H1 (cell line): ENCODE results near the gene MCF2L2. TPM values are rescaled to one million over a fixed set of nuclear protein-coding genes. Genes with fewer than 3 reads are reported as not detected.

Source experiments
- CTCF ChIA-PET: fragments of 300-600 bp; sonication (Branson Sonifier 250); formaldehyde crosslinking; loops from one replicate; lab custom pipeline; 2021; ENCODE audit not compliant: partially characterized antibody; lab: Charles Lee
- POLR2A ChIA-PET: fragments of 300-600 bp; sonication (Branson Sonifier 250); formaldehyde crosslinking; loops from one replicate; lab custom pipeline; 2021; ENCODE audit warnings: inconsistent platforms; ENCODE audit not compliant: partially characterized antibody; lab: Charles Lee
- DNase-seq, 2 experiments: peaks; one replicate each; pipeline versions ENCODE4 v3.0.0 to v3.0.0-alpha.2; 2010 to 2022; ENCODE audit warnings: low spot score in 2 of 2, low read depth in 1 of 2, mixed read lengths in 1 of 2
- FAIRE-seq: peaks from 2 replicates; lab custom pipeline; 2011; peaks lifted over from hg19 to GRCh38; lab: Jason Lieb, UNC
- H2AFZ ChIP-seq: 2 replicates; pipeline ENCODE4 v1.8.1; 2012; ENCODE audit warnings: low read length, inconsistent platforms
- H2AK5ac ChIP-seq: 2 replicates; pipeline ENCODE4 v1.6.1; 2013; ENCODE audit warnings: low read depth, low read length
- H2BK120ac ChIP-seq: replicated peaks from 2 replicates; pipeline ENCODE3; 2013; ENCODE audit warnings: low read depth, low read length, inconsistent platforms
- H2BK12ac ChIP-seq: 2 replicates; pipeline ENCODE4 v1.6.1; 2013; ENCODE audit warnings: low read depth, low read length
- H2BK15ac ChIP-seq: 2 replicates; pipeline ENCODE4 v1.6.1; 2013; ENCODE audit warnings: low read length
- H2BK20ac ChIP-seq: 2 replicates; pipeline ENCODE4 v1.6.1; 2013; ENCODE audit warnings: low read length
- H2BK5ac ChIP-seq: 2 replicates; pipeline ENCODE4 v1.6.1; 2013; ENCODE audit warnings: low read depth, low read length
- H3K14ac ChIP-seq: 2 replicates; pipeline ENCODE4 v1.6.1; 2013; ENCODE audit warnings: inconsistent platforms; ENCODE audit not compliant: insufficient read length
- H3K18ac ChIP-seq: 2 replicates; pipeline ENCODE4 v1.6.1; 2013; ENCODE audit warnings: low read length; ENCODE audit errors: extremely low read depth
- H3K23ac ChIP-seq: 2 replicates; pipeline ENCODE4 v1.6.1; 2013; ENCODE audit warnings: inconsistent platforms; ENCODE audit not compliant: insufficient read length
- H3K23me2 ChIP-seq: 2 replicates; pipeline ENCODE4 v1.6.1; 2013; ENCODE audit warnings: low read depth, low read length
- H3K27ac ChIP-seq: 2 replicates; pipeline ENCODE4 v1.6.1; 2011; ENCODE audit warnings: low read depth, low read length, inconsistent platforms
- H3K27me3 ChIP-seq, 4 experiments: replicated peaks in 1 of 4; 1 replicate in 1 of 4; 2 replicates in 3 of 4; pipeline versions ENCODE4 v1.6.1 to v1.8.1; 2011 to 2013; ENCODE audit warnings: low read length in 3 of 4, mild to moderate bottlenecking in 3 of 4, inconsistent platforms in 2 of 4, mixed read lengths in 2 of 4, moderate library complexity in 1 of 4; ENCODE audit not compliant: control insufficient read depth in 3 of 4, insufficient read depth in 3 of 4; ENCODE audit errors: extremely low read depth in 1 of 4
- H3K36me3 ChIP-seq, 4 experiments: 2 replicates each; pipeline versions ENCODE4 v1.6.1 to v1.8.1; 2011 to 2013; ENCODE audit warnings: mild to moderate bottlenecking in 4 of 4, low read length in 3 of 4, moderate library complexity in 2 of 4, control low read depth in 1 of 4, inconsistent platforms in 1 of 4; ENCODE audit not compliant: insufficient read depth in 4 of 4, control insufficient read depth in 2 of 4
- H3K4ac ChIP-seq: replicated peaks from 2 replicates; pipeline ENCODE3; 2013; ENCODE audit warnings: low read length, low read depth, mixed read lengths, inconsistent platforms; ENCODE audit not compliant: insufficient read length
- H3K4me1 ChIP-seq, 4 experiments: replicated peaks in 1 of 4; 1 replicate in 1 of 4; 2 replicates in 3 of 4; pipeline versions ENCODE4 v1.6.1 to v1.8.1; 2011 to 2013; ENCODE audit warnings: low read length in 3 of 4, inconsistent platforms in 2 of 4, mixed read lengths in 1 of 4; ENCODE audit not compliant: insufficient read depth in 4 of 4, control insufficient read depth in 3 of 4
- H3K4me2 ChIP-seq, 2 experiments: 2 replicates each; pipeline versions ENCODE4 v1.6.1 to v1.8.1; 2011 to 2013; ENCODE audit warnings: low read depth in 2 of 2, low read length in 2 of 2, control low read depth in 1 of 2, inconsistent platforms in 1 of 2, mild to moderate bottlenecking in 1 of 2; ENCODE audit not compliant: insufficient read depth in 1 of 2
- H3K4me3 ChIP-seq, 4 experiments: fragments of 200-600, 300-600 bp in 1 of 4; sonication (generic), shearing (Covaris generic), sonication (Bioruptor Twin) in 1 of 4; 2 replicates each; pipeline versions ENCODE4 v1.5.1 to v1.8.1; 2011 to 2016; ENCODE audit warnings: low read length in 4 of 4, low read depth in 3 of 4, control low read depth in 2 of 4, inconsistent platforms in 2 of 4, mild to moderate bottlenecking in 2 of 4, mixed read lengths in 1 of 4, moderate library complexity in 1 of 4; ENCODE audit not compliant: insufficient read depth in 2 of 4; ENCODE audit errors: extremely low read depth in 1 of 4
- H3K56ac ChIP-seq: replicated peaks from 2 replicates; pipeline ENCODE3; 2013; ENCODE audit warnings: low read depth, mild to moderate bottlenecking, mixed read lengths, low read length, inconsistent platforms; ENCODE audit not compliant: insufficient read length
- H3K79me1 ChIP-seq: 2 replicates; pipeline ENCODE4 v1.6.1; 2013; ENCODE audit warnings: low read depth, low read length, control low read depth
- H3K79me2 ChIP-seq, 2 experiments: 2 replicates each; pipeline versions ENCODE4 v1.6.1 to v1.8.1; 2012 to 2013; ENCODE audit warnings: low read length in 2 of 2, mild to moderate bottlenecking in 2 of 2, inconsistent platforms in 1 of 2; ENCODE audit not compliant: insufficient read depth in 2 of 2, control insufficient read depth in 1 of 2
- H3K9ac ChIP-seq, 4 experiments: replicated peaks in 1 of 4; 1 replicate in 1 of 4; 2 replicates in 3 of 4; pipeline versions ENCODE4 v1.6.1 to v1.8.1; 2011 to 2013; ENCODE audit warnings: low read depth in 3 of 4, low read length in 3 of 4, control low read depth in 2 of 4, mild to moderate bottlenecking in 2 of 4, moderate library complexity in 2 of 4, inconsistent platforms in 1 of 4; ENCODE audit errors: extremely low read depth in 1 of 4
- H3K9me3 ChIP-seq, 2 experiments: 2 replicates each; pipeline versions ENCODE4 v1.6.1 to v1.8.1; 2012 to 2013; ENCODE audit warnings: mild to moderate bottlenecking in 2 of 2, moderate library complexity in 2 of 2, control low read depth in 1 of 2, inconsistent platforms in 1 of 2, low read depth in 1 of 2, low read length in 1 of 2, mixed read lengths in 1 of 2; ENCODE audit not compliant: insufficient read depth in 2 of 2
- H4K20me1 ChIP-seq, 2 experiments: replicated peaks in 1 of 2; 2 replicates each; pipeline versions ENCODE3 to v1.8.1; 2011 to 2013; ENCODE audit warnings: inconsistent platforms in 2 of 2, low read length in 2 of 2, mild to moderate bottlenecking in 1 of 2; ENCODE audit not compliant: insufficient read depth in 2 of 2, control insufficient read depth in 1 of 2
- H4K5ac ChIP-seq: 2 replicates; pipeline ENCODE4 v1.6.1; 2013; ENCODE audit warnings: low read length, low read depth, mixed read lengths, inconsistent platforms; ENCODE audit not compliant: insufficient read length
- H4K8ac ChIP-seq: 2 replicates; pipeline ENCODE4 v1.8.0; 2013; ENCODE audit warnings: mild to moderate bottlenecking, moderate library complexity, low read length, inconsistent platforms; ENCODE audit not compliant: insufficient read depth; ENCODE audit errors: extremely low read depth
- H4K91ac ChIP-seq: replicated peaks from 2 replicates; pipeline ENCODE3; 2013; ENCODE audit warnings: low read length, mixed read lengths, inconsistent platforms; ENCODE audit not compliant: insufficient read length
- WGBS, 2 experiments: shearing (Covaris generic) in 1 of 2; methylation state at CpG; one replicate each; pipeline versions ENCODE4 v1.1.6 to v1.1.7; 2013 to 2015; ENCODE audit warnings: low lambda C conversion rate in 2 of 2, mixed read lengths in 2 of 2, inconsistent platforms in 1 of 2, low coverage in 1 of 2, missing lambda C conversion rate in 1 of 2; ENCODE audit not compliant: insufficient replicate concordance in 2 of 2, insufficient coverage in 1 of 2, insufficient read length in 1 of 2; ENCODE audit errors: extremely low coverage in 1 of 2, missing lambda C conversion rate in 1 of 2; 5-methylcytosine and 5-hydroxymethylcytosine counted together
- polyA plus RNA-seq, 7 experiments: library from polyadenylated mRNA; depleted of rRNA in 3 of 7; stranded (reverse) in 5 of 7; unstranded in 2 of 7; fragments of >200 nt in 5 of 7; fragments of 200-250 nt in 2 of 7; gene quantifications; 1 replicate in 5 of 7; 2 replicates in 1 of 7; 4 replicates in 1 of 7; pipeline versions ENCODE4 v1.2.1 to v1.2.3, GENCODE V29; 2011 to 2013; ENCODE audit warnings: missing spikeins in 2 of 7, mixed read lengths in 2 of 7
- total RNA-seq: library from RNA; stranded (reverse); fragmentation: NEBNext Ultra II Directional; extraction: Animal tissue kit (Norgen Biotek cat#: 25700); gene quantifications from 2 replicates; pipeline ENCODE4 v1.2.1, GENCODE V29; 2021
- TF ChIP-seq, protein P1 (sequence below): IDR thresholded peaks from 2 replicates; pipeline ENCODE4 v1.6.1; 2012; ENCODE audit warnings: inconsistent platforms

The MCF2L2 gene
- total and polyA plus RNA-seq, 2 of the 8 experiments (the other 6 are each of a cell fraction or from before 2014, with no cell fraction given) = 4.1 to 13.7 TPM

DNA sequence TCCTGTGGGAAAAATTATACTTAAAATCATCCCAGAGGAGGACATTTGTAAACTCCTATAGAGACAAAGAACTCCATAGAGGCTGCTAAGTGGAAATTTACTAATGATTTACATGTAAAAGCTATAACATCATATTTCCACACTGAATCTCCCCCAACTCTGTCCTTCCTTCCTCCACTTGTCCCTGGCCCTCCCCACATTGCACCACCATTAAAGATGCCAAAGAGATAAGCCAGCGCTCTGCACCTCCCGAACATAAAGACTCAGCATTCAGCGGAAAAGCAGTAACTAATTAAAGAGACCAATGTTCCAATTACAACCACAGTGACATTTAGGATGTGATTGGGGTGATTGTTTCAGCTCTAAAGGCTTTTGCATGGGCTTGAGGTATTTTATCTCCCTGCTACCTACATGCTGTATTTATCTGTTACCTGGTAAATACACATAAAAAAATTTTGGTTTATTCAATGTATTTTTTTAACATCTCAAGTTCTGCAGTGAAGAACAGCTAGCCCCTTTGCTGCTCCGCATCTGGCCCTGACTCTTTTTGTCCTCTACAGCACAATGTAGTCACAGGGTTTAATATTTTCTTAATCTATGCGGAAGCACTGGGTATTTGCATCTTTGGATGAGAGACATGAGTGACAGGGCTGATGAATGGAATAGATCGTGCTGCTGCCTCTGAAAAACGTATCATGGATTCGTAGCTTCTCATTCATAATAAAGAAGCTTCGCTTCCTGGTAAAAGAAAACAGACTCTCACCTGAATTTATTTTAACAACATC lies 210.7 kb downstream of the MCF2L2 start:
- TF ChIP-seq, protein P1, sequence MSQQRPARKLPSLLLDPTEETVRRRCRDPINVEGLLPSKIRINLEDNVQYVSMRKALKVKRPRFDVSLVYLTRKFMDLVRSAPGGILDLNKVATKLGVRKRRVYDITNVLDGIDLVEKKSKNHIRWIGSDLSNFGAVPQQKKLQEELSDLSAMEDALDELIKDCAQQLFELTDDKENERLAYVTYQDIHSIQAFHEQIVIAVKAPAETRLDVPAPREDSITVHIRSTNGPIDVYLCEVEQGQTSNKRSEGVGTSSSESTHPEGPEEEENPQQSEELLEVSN = no peak
- WGBS, 2 experiments = 86% methylated on average over 9 of the region's 9 CpGs; no CpG with 5 or more reads in 1 of the 2 experiments

More for the DNA sequence above, 210.7 kb downstream of the MCF2L2 start:
- Histone ChIP-seq H3K4me2 (no peak overlapping the region), H3K23ac (no peak overlapping the region), H3K4me1 (no peaks in the 10 kb centered on the region), H3K79me2 (no peaks in the 10 kb centered on the region), H2AFZ (no peak overlapping the region), H3K36me3 (no peaks in the 10 kb centered on the region), H2BK20ac (no peak overlapping the region), H4K20me1 (no peaks in the 10 kb centered on the region), H2BK120ac (no peak overlapping the region), H3K4ac (no peak overlapping the region), H3K9ac (no peak overlapping the region), H3K14ac (no peak overlapping the region), H3K56ac (no peak overlapping the region), H3K4me3 (no peak overlapping the region), H2BK15ac (no peak overlapping the region), H3K9me3 (no peaks in the 10 kb centered on the region), H3K27me3 (no peaks in the 10 kb centered on the region), H4K91ac (no peak overlapping the region), H2BK5ac (no peak overlapping the region), H3K79me1 (no peaks in the 10 kb centered on the region), H4K5ac (no peak overlapping the region), H2AK5ac (no peak overlapping the region), H3K23me2 (no peaks in the 10 kb centered on the region; the same call in 1 of the 2 replicates), H2BK12ac (no peak overlapping the region), H3K27ac (no peak overlapping the region), H4K8ac (no peak overlapping the region; the same call in 1 of the 2 replicates), H3K18ac (no peak overlapping the region)
- CTCF ChIA-PET = interaction anchor here (0.7 to 1.2 kb wide), 5 partner anchors 14 to 34 kb away, joined by 3 to 4 read pairs (median 3); no protein-coding TSS in a partner anchor
- POLR2A ChIA-PET = interaction anchor here (0.7 kb wide), 1 partner anchor 14 kb away, joined by 3 read pairs; no protein-coding TSS in a partner anchor
- no peak for FAIRE-seq
- DNase-seq = no peak
